HAP-1 (cell line): ENCODE data around the gene SUSD3.

Source experiments
- DNase-seq, 2 experiments: peaks; one replicate each; pipeline ENCODE4 v3.0.0-alpha.2; 2016 to 2020; ENCODE audit warnings: low spot score in 2 of 2
- H3K27me3 ChIP-seq: fragments of 250-450 bp; sonication (Bioruptor Pico); 2 replicates; pipeline ENCODE4 v1.5.1; 2020; ENCODE audit warnings: low read depth, mild to moderate bottlenecking, moderate library complexity
- H3K36me3 ChIP-seq: fragments of 250-450 bp; sonication (Bioruptor Pico); replicated peaks from 2 replicates; pipeline ENCODE4 v1.5.1; 2020; ENCODE audit warnings: mild to moderate bottlenecking
- H3K4me1 ChIP-seq: fragments of 250-450 bp; sonication (Bioruptor Pico); 2 replicates; pipeline ENCODE4 v1.5.1; 2020; ENCODE audit warnings: mild to moderate bottlenecking
- H3K4me3 ChIP-seq: fragments of 250-450 bp; sonication (Bioruptor Pico); 2 replicates; pipeline ENCODE4 v1.5.1; 2020; ENCODE audit warnings: mild to moderate bottlenecking, moderate library complexity
- H3K9me3 ChIP-seq: fragments of 250-450 bp; sonication (Bioruptor Pico); 2 replicates; pipeline ENCODE4 v1.5.1; 2020; ENCODE audit warnings: mild to moderate bottlenecking, moderate library complexity
- in situ Hi-C: fragments of 300-500 bp; cut with MboI; formaldehyde crosslinking; loops from 3 replicates; pipeline ENCODE4 v1.14.3; 2020; ENCODE audit warnings: low sequenced_read_pairs, inconsistent platforms, mixed read lengths

The SUSD3 gene

DNA sequence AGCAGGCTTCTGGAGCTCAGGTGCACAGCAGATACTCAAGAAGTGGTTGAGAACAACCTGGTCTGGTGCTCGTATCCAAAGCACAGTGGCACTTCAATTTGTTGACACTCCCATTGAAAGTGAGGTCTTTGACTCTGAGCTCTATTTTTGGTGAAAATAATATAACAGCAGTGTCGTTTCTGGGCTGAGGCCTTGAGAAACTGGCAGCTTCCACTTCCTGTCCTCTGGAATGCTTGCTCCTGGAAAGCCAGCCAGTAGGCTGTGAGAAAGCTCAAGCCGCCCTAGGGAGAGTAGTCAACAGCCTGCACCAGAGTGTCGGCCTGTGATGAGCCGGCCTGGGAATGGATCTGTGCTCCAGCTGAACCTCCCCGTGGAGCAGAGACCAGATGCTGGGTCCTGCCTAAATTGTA lies 6.8 kb upstream of the SUSD3 start:
- DNase-seq = no peak
- Histone ChIP-seq H3K27me3 (no peaks in the 10 kb centered on the region), H3K4me1 (no peaks in the 10 kb centered on the region), H3K4me3 (no peak overlapping the region), H3K9me3 (no peaks in the 10 kb centered on the region), H3K36me3 (no peaks in the 10 kb centered on the region)
- in situ Hi-C loops = no loop called here

DNA sequence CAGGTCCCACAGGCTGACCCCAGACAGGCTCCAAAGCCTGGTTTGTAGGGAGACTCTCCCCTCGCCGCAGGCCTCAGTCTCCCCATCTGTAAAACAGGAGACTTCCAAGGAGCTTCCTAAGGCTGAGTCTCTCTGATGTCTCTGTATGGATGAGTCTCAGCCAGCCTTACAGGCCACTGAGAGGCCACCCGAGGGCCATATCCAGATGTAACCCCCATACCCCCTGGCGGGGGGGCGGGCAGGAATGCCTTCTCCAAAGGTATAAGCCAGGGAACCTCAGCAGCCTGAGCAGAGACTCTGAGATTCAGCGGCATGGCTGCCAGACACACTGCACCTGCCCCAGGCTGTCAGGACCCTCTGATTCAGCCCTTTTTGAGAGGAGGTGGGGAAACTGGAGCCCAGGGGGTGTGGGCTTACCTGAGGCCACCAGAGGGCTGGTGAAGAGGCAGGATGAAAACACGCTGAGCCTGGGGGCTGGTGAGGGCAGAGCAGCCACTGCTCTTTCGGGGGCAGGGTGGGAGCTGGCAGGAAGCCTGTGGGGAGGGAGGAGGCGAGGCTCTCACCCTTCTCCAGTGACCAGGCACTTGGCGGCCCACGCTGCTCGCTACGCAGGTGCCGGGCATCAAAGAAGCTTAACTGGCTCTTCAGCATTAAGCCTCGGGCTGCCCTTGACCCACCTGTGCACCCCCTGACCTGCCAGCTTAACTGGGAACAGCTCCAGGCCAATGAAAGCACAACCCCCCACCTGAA lies 5.5 kb upstream of the SUSD3 start:
- Histone ChIP-seq H3K27me3 (no peaks in the 10 kb centered on the region), H3K9me3 (no peaks in the 10 kb centered on the region), H3K36me3 (no peaks in the 10 kb centered on the region), H3K4me1 (no peaks in the 10 kb centered on the region), H3K4me3 (no peak overlapping the region)
- in situ Hi-C loops = no loop called here
- DNase-seq = no peak

DNA sequence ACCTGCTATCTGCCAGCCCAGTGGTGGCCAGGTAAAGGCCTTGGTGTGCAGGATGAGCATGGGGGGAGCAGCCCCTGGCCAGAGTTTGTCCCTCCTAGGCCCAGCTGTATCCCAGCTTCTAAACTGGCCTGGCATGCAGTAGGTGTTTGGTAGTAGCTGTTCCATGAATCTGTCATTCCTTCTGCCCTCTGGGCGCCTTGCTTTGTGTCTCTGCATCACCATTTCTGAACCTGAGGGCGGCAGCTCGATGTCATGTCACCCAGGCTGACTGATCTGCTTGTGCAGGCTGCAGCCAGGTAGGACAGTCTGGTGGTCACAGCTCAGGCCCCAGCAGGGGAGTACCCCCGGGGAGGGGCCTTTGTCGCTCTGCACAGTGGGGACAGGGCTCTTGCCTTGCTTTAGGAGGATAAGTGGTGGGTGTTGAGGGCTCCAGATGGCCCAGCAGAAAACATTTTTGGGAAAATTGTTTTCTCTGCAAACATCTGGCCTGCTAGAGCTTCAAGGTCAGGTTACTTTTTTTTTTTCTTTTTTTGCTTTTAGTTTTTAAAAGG lies 4.6 kb upstream of the SUSD3 start:
- H3K4me1 ChIP-seq = no peaks in the 10 kb centered on the region; the same call in 1 of the 2 replicates
- H3K9me3 ChIP-seq = no peaks in the 10 kb centered on the region
- H3K36me3 ChIP-seq = no peaks in the 10 kb centered on the region
- H3K27me3 ChIP-seq = no peaks in the 10 kb centered on the region
- H3K4me3 ChIP-seq = no peak overlapping the region
- DNase-seq = no peak
- in situ Hi-C loops = no loop called here

DNA sequence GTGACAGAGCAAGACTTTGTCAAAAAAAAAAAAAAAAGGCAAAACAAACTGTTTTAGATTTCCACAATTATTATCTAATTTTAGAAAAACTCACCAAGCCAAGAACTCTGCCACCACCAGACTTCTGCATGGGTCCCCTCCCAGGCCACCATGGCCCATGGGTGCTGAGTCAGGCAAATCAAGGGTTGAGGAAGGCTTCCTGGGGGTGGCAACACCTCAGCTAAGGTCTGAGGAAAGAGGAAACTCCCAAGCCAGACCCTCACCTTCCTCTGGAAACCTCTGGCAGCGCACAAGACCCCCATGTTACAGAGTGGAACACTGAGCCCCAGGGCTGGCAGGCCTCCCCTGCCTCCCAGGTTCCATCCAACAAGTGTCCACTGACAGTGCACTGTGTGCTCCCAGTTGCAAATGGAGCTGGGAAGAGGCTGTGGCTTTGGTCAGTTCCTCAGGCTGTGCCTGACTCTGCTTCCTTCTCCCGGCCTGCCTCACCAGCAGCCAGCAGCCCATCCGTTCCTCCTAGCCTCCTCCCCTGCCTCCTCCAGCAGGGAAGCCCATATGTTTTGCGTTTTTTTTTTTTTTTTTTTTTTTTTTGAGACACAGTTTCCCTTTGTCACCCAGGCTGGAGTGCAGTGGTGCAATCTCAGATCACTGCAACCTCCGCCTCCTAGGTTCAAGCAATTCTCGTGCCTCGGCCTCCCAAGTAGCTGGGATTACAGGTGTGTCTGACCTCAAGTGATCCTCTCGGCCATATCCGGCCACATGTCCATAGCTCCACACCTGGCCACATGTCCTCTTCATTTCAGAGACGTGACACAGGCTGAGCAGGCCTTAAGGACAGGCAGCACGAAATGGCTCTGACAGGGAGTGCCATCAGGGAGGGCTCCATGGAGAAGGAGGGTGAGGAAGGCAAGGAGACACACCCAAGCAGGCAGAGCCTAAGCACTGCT lies 3.5 kb upstream of the SUSD3 start:
- DNase-seq = no peak
- Histone ChIP-seq H3K4me3 (no peak overlapping the region), H3K27me3 (no peaks in the 10 kb centered on the region), H3K4me1 (peaks cover 9% of the 10 kb centered on the region), H3K36me3 (no peaks in the 10 kb centered on the region), H3K9me3 (no peaks in the 10 kb centered on the region)
- in situ Hi-C loops = no loop called here

DNA sequence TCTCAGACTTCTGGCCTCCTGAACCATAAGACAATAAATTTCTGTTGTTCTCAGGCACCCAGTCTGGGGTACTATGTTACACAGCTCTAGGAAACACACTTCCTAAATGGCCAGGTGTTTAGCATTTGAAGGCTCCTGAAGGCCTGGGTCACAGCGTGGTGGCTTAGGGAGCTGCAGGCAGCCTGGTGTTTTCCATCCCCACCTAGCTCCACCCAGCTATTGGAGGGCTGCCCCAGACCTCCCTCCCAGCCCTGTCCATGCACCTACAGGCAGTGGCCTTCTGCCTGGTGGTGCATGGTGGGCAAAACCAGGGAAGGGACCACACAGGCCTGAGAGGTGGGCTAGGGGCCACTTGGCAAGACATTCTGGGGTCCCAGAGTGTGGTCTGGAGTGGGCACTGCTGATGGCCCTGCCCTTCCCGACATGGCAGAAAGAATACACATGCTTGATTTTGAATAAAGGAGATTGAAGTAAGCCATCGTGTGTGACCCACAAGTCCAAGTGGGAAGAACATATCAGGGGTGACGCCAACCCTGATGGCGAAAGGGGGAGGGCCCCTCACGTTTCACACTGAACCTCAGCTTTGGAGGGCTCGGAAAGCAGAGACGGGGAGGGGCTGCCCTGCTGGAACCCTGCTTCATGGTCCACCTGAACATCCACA lies 1.3 kb upstream of the SUSD3 start:
- Histone ChIP-seq H3K4me1 (peaks cover 10% of the 10 kb centered on the region), H3K36me3 (no peaks in the 10 kb centered on the region), H3K4me3 (no peak overlapping the region), H3K9me3 (no peaks in the 10 kb centered on the region), H3K27me3 (no peaks in the 10 kb centered on the region)
- DNase-seq = no peak
- in situ Hi-C loops = no loop called here

DNA sequence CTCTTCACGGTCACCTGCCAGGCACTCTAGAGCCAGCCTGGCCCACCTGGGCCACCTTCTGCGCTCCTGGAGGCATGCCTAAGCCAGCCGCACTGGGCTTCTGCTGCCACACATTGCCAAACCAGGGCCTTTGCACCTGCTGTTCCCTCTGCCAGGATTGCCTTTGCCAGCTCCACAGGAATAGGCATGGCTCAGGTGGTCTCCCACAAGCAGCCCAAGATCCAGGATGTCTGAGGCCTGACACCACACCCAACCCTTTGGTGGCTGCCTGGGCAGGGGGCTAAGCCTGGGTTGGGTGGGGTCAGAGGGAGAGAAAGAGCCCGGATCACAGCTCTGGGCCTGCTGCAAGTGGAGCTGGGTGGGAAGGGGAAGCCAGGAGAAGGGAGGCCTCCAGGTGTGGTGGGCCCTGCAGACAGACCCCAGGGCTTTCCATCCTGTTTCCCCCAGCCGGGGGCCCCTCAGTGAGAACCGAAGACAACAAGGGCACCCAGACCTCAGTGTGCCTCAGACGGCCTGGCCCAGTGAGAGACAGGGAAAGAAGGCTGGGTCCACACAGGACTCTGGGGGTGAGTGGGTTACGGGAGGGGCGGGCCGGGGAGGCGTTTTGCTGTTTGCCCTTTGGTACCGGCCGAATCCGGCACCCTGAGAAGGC lies 672 bp upstream of the SUSD3 start:
- Histone ChIP-seq H3K4me3 (peak overlapping the region; percentile 41; the same call in 1 of the 2 replicates), H3K9me3 (no peaks in the 10 kb centered on the region), H3K4me1 (peaks cover 10% of the 10 kb centered on the region), H3K27me3 (no peaks in the 10 kb centered on the region), H3K36me3 (no peaks in the 10 kb centered on the region)
- no peak for DNase-seq
- in situ Hi-C loops = no loop called here

DNA sequence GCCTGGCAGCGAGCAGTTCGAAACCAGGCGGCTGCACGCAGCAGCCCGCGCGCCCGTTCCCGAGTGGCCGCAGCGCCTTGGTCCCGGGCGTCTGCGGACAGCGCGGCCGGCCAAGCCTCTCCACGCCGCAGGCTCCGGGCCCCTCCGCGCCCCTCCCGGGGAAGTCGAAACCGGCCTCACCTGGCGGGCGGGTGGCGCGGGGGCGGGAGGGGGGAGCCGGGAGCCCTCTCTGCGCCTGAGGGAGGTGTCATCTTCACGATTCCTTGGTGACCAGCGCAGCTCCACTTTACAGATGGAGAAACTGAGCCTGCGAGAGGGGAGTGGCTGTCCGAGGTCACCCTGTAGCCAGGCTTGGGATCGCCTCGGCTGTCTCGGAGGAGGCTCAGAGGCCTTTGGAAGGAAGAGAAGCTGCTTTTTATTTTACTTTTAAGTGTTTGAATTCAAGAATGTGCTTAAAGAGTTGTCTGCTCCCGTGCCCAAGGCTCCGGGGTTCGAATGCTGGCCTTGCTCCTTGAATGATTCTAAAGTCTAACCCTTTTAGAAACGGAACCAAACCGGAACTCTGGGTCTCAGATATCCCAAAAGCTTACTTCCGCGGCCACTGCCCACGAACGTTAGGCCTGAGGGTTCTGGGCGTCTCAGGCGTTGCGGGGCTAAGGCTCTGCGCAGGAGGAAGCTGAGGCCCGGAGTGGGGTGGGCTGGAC lies 662 bp downstream of the SUSD3 start:
- Histone ChIP-seq H3K4me1 (peaks cover 10% of the 10 kb centered on the region), H3K9me3 (no peaks in the 10 kb centered on the region), H3K27me3 (no peaks in the 10 kb centered on the region), H3K36me3 (no peaks in the 10 kb centered on the region), H3K4me3 (peak overlapping the region; percentile 41)
- in situ Hi-C loops = no loop called here
- peak in 1 of 2 experiments; percentile 23 for DNase-seq

DNA sequence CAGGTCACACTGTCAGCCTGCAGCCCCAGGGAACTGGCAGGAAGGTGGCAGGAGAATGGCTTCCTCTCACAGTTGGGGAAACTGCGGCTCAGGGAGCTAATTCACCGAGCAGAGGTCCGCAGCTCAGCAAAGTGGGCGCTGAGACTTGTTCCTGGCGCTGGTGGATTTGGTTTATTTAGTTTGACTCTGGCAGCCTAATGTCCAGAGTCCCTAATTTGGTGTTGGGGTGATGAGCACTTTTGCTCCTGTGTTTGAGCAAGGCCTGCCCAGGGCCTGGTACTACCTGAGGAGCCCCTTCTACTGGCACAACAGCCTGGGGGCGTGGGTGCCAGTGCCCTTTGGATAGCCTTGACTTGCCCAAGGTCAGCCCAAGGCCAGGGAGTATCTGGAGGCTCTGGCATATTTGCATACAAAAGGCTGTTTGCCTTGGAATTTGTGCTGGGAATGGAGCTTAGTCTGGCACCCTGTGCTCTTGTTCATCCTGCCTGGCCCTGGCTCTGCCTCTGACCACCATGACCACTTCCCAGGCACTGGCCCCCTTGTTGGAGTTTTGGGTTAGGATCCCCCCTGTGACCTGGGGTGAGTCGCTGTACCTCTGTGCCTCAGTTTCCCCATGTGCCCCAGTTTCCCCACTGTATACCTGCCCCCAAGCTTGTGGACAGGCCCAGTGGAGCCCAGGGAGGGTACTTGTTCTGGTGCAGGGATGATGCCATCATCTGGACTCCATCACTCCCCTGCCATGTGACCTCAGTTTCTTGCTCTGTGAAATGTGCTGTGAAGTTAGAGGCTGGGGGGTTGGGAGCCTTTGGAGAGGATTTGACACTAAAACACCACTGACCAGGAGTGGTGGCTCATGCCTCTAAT lies 1.4 kb downstream of the SUSD3 start:
- Histone ChIP-seq H3K4me1 (peaks cover 10% of the 10 kb centered on the region), H3K4me3 (peak overlapping the region; percentile 41), H3K36me3 (no peaks in the 10 kb centered on the region), H3K9me3 (no peaks in the 10 kb centered on the region), H3K27me3 (no peaks in the 10 kb centered on the region)
- peak; percentile 45 to 56 for DNase-seq
- in situ Hi-C loops = no loop called here

DNA sequence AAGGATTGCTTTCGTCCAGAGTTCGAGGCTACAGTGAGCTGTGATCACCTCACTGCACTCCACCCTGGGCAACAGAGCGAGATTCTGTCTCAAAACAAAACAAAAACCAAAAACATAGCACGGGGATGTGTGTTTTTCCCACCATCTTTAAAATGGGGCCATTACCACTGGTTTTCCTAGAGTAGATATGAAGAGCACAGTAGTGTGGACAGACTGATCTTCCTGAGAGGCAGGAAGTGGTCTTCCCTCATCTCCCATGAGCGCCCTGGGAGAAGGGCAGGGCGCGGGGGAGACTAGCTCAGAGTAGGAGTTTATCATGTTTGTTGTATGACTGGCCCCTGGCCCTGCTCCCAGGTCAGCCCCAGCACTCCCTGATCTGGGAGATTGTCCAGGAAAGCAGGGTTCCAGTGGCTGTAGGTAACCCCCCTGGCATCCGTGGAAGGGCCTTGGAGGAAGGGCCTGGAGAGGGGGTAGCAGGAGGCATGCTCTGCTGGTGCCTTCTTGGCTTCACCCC lies 2.3 kb downstream of the SUSD3 start:
- in situ Hi-C loops = no loop called here
- no peak for DNase-seq

DNA sequence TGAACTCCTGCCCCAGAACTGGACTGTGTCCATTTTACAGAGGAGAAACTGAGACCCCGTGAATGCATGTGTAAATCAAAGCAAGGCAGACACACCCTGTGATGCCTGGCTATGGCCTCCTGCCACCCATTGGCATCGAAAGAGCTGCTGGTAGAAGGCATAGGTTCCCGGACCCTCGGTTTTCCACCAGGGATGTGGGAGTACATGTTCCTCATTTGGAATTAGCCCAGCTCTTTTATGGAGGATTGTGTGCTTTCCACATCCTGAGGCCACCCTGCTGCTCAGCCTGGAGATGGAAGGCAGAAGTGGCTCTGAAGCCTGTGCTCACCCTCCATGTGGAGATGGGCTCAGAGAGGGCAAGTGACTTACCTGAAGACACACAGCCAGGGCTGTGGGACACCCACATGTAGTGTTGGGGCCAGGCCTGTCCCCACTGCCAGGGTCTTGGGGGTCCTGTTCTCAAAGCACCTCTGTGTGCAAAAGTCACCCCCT lies 2.8 kb downstream of the SUSD3 start:
- Histone ChIP-seq H3K9me3 (no peaks in the 10 kb centered on the region), H3K4me1 (peaks cover 10% of the 10 kb centered on the region), H3K4me3 (no peak overlapping the region)

More for the DNA sequence above, 2.3 kb downstream of the SUSD3 start:
- Histone ChIP-seq H3K4me1 (peaks cover 10% of the 10 kb centered on the region), H3K36me3 (no peaks in the 10 kb centered on the region), H3K9me3 (no peaks in the 10 kb centered on the region), H3K4me3 (no peak overlapping the region), H3K27me3 (no peaks in the 10 kb centered on the region)

DNA sequence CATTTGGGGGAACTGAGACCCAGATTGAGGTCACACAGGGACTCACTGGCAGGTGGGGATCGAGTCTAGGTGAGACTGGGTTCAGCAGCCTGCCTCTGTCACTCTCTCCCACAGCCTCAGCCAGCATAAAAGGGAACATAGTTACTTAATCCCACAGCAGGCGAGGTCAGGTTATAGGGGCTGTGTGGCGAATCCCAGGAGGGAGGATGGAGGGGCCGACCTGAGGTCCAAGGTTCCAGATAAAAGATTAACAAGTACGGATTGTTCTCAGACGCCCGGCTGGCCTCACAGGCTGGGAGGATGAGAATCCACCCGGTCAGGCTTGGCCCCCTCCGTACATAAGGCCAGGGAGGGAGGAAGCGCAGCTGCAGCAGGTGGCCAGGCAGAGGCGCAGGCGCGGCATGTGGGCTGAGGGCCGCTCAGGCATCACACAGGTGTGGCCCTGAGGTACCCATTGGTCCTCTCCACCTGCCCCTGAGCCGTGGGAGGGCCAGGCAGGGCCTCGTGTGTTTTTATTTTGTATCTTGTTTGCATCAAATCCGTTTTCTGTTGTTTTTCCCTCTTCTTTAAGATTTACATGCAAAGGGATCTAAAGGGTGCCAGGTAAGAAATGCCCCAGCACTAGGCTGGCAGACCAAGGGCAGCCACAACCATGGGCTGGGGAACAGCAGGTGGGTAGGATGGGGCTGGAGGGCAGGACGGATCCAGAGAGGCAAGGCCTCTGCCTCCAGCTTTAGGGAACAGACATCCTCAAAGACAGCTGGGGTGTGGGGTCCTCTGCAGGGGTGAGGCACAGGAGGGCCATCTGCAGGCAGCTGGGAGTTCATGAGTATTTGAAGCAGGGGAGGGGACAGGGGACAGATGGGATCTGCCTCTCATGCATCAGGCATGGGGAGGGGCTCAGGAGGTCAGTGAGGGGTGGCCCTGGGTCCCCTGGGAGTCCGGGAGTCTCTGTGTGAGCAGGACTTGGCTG lies 3.6 kb downstream of the SUSD3 start:
- no peaks in the 10 kb centered on the region for H3K9me3 ChIP-seq
- H3K27me3 ChIP-seq = no peaks in the 10 kb centered on the region
- DNase-seq = no peak
- H3K36me3 ChIP-seq = no peaks in the 10 kb centered on the region
- in situ Hi-C loops = no loop called here
- H3K4me1 ChIP-seq = peaks cover 10% of the 10 kb centered on the region
- no peak overlapping the region for H3K4me3 ChIP-seq

More for the DNA sequence above, 2.8 kb downstream of the SUSD3 start:
- in situ Hi-C loops = no loop called here
- H3K36me3 ChIP-seq = no peaks in the 10 kb centered on the region
- DNase-seq = no peak
- H3K27me3 ChIP-seq = no peaks in the 10 kb centered on the region
